NCI-H128 (cell line): ENCODE measurements around the gene ZNF689.
A peak's percentile ranks its signal among the peaks of the same experiment; 100 is the strongest.

Experiments used
- DNase-seq: peaks from one replicate; lab custom pipeline; 2025; ENCODE audit not compliant: unreplicated experiment; lab: John Stamatoyannopoulos, UW

Gene ZNF689

GRCh38 chr16:30566531-30566930 lies 43.7 kb downstream of the ZNF689 start:
- DNase-seq: no peak

- DNase-seq: no peak
Observed at GRCh38 chr16:30565984-30566383, 44.2 kb downstream of the ZNF689 start.

GRCh38 chr16:30565526-30565925 lies 44.7 kb downstream of the ZNF689 start:
- no peak for DNase-seq

- no peak for DNase-seq
Observed at GRCh38 chr16:30562021-30562420, 48.2 kb downstream of the ZNF689 start.

GRCh38 chr16:30561089-30561816 lies 48.9 kb downstream of the ZNF689 start:
- DNase-seq: no peak

- no peak for DNase-seq
Observed at GRCh38 chr16:30559690-30560089, 50.5 kb downstream of the ZNF689 start.

GRCh38 chr16:30558789-30559377 lies 51.3 kb downstream of the ZNF689 start:
- DNase-seq: no peak

- peak; percentile 93 for DNase-seq
Observed at GRCh38 chr16:30557957-30558788, 52.0 kb downstream of the ZNF689 start, which contains the start of gene ZNF764. TSS of gene ZNF764 (minus strand) at chr16:30558374. CDS start at chr16:30558182, 192 bp downstream.

GRCh38 chr16:30557707-30557956 lies 52.6 kb downstream of the ZNF689 start:
- DNase-seq: no peak

GRCh38 chr16:30556125-30556473 lies 54.1 kb downstream of the ZNF689 start:
- no peak for DNase-seq

- DNase-seq: no peak
Observed at GRCh38 chr16:30555315-30556124, 54.7 kb downstream of the ZNF689 start.

- DNase-seq: no peak
Observed at GRCh38 chr16:30554557-30555314, 55.5 kb downstream of the ZNF689 start.

GRCh38 chr16:30553393-30553899 lies 56.7 kb downstream of the ZNF689 start:
- no peak for DNase-seq

GRCh38 chr16:30552956-30553355 lies 57.2 kb downstream of the ZNF689 start:
- no peak for DNase-seq
